Measurements from ENCODE around the gene RERE.

RERE gene

DNA sequence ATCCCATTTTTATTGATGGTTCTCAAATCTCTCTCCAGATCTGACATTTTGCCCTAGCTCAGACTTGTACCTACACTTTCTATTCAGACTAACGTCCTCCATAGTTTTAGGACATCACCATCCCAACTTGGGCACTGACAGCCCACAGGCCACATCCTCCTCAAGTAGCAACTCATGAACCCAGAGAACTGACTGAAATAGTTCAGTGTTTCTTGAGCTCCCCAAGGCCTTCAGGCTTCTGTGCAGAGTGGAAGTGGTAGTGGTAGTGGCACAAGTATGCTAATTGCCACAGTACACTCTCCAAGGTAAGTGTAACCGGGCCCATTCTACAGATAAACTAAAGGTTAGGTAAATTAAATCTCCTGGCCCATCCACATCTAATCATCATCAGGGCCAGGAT is 387.0 kb downstream of the RERE start:
- intact Hi-C loops (cut with micrococcal nuclease): no loop called here
- peaks cover 16% of the 10 kb centered on the region for H3K36me3 Mint-ChIP-seq (ENCODE audit: low read depth)
- no peaks in the 10 kb centered on the region for H3K9me3 Mint-ChIP-seq
- H3K27ac Mint-ChIP-seq: no peak overlapping the region
- H3K4me3 Mint-ChIP-seq: no peak overlapping the region
- H3K27me3 Mint-ChIP-seq: no peaks in the 10 kb centered on the region
- H3K4me1 Mint-ChIP-seq (ENCODE audit: low read depth): peaks cover 66% of the 10 kb centered on the region

DNA sequence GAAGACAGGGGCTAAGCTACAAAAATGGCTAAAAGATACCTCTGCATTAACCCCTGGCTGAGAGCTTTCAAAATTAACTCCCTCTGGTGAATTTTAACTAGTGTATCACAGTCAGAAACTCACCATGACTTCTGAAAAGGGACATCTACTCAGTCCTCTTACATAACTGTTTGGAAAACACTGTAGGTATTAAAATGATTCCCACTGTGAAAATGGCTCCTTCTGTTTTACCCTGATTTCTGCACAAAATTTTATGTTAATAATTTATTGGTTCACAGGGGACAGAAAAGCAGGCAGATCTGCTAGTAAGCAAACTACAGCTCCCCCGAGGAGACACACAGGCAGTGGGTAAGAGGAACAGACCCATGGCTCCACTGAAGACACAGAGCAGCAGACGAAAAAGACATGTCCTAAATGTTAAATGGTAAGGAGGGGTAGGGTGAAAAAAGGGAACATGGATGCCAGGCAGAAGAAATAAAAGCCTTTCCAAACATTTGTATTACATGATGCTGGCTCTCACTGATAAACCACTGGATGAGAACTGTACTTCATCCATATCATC is 387.8 kb downstream of the RERE start:
- H3K27ac Mint-ChIP-seq: peak overlapping the region; percentile 90
- no peak overlapping the region for H3K4me3 Mint-ChIP-seq
- no peaks in the 10 kb centered on the region for H3K9me3 Mint-ChIP-seq
- peaks cover 24% of the 10 kb centered on the region for H3K36me3 Mint-ChIP-seq (ENCODE audit: low read depth)
- no peaks in the 10 kb centered on the region for H3K27me3 Mint-ChIP-seq
- intact Hi-C loops (cut with micrococcal nuclease): loop anchor here (5.0 to 10.0 kb wide), 3 partner anchors 33 to 445 kb away; partner anchors contain the start of gene ENO1
- H3K4me1 Mint-ChIP-seq (ENCODE audit: low read depth): peaks cover 74% of the 10 kb centered on the region

GRCh38 chr1:8428441-8428840 is 389.0 kb downstream of the RERE start:
- H3K27me3 Mint-ChIP-seq: no peaks in the 10 kb centered on the region
- intact Hi-C loops (cut with micrococcal nuclease): loop anchor here (5.0 to 10.0 kb wide), 3 partner anchors 34 to 446 kb away; partner anchors contain the start of gene ENO1
- peak overlapping the region; percentile 90 for H3K27ac Mint-ChIP-seq
- H3K9me3 Mint-ChIP-seq: no peaks in the 10 kb centered on the region
- peaks cover 30% of the 10 kb centered on the region for H3K36me3 Mint-ChIP-seq (ENCODE audit: low read depth)
- no peak overlapping the region for H3K4me3 Mint-ChIP-seq
- H3K4me1 Mint-ChIP-seq (ENCODE audit: low read depth): peaks cover 81% of the 10 kb centered on the region

DNA sequence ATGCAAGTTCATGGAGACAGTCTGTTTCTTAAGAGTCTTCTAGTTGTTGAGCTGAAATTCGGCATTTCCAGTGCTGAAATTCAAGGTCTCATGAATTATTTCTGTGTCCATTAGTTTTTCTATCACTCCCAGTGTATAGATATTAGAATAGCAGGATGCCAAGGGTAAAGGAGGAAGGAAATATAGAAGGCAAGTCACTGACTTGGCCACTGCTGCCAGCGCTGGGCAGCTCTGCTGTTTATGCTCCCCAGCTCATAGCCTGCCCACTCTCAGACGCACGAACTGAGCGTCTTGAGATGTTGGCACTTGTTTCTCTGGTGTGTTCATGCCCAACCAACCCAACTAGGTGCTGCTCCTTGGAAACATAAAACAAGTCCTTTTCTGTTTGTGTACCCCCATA is 389.5 kb downstream of the RERE start:
- no peaks in the 10 kb centered on the region for H3K27me3 Mint-ChIP-seq
- peak overlapping the region; percentile 90 for H3K27ac Mint-ChIP-seq
- no peaks in the 10 kb centered on the region for H3K9me3 Mint-ChIP-seq
- peak overlapping the region; percentile 51 for H3K4me3 Mint-ChIP-seq
- peaks cover 30% of the 10 kb centered on the region for H3K36me3 Mint-ChIP-seq (ENCODE audit: low read depth)
- H3K4me1 Mint-ChIP-seq (ENCODE audit: low read depth): peaks cover 81% of the 10 kb centered on the region
- intact Hi-C loops (cut with micrococcal nuclease): loop anchor here (5.0 to 10.0 kb wide), 3 partner anchors 34 to 447 kb away; partner anchors contain the start of gene ENO1

DNA sequence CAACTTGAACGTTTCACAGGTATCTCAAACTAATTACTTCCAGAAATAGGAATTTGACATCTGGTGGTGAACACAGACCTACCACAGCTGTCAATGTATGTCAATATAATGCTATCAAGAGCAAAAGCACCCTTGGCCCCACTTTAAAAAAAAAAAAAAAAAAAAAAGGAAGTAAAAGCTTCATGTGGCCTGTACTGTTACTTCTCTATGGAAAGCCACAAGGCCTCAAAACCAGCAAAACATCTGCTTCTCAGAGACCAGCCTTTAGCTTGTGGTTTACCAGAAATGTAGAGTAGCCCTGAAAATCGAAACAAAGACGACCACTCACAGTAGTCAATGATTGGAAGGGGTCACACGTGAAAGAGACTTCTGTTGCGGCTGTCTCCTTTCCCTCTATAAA is 389.9 kb downstream of the RERE start:
- H3K4me3 Mint-ChIP-seq: peak overlapping the region; percentile 51
- H3K27me3 Mint-ChIP-seq: no peaks in the 10 kb centered on the region
- H3K36me3 Mint-ChIP-seq (ENCODE audit: low read depth): peaks cover 30% of the 10 kb centered on the region
- intact Hi-C loops (cut with micrococcal nuclease): loop anchor here (5.0 to 10.0 kb wide), 3 partner anchors 35 to 447 kb away; partner anchors contain the start of gene ENO1
- peak overlapping the region; percentile 90 for H3K27ac Mint-ChIP-seq
- peaks cover 81% of the 10 kb centered on the region for H3K4me1 Mint-ChIP-seq (ENCODE audit: low read depth)
- no peaks in the 10 kb centered on the region for H3K9me3 Mint-ChIP-seq

DNA sequence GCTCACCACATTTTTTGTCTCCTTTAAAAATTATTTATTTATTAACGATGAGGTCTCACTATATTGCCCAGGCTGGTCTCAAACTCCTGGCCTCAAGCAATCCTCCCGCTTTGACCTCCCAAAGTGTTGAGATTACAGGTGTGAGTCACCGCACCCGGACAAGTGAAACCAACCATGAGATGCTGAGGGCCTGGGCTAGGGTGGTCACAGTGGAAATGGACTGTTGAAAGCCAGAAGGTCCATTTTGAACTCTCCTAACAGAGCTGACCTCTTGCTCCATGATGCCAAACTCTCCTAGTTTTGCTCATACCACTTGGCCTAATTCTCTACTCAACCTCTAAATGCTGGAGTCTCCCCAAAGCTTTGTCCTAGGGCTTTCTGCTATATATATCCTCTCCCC is 390.4 kb downstream of the RERE start:
- intact Hi-C loops (cut with micrococcal nuclease): loop anchor here (5.0 to 10.0 kb wide), 3 partner anchors 35 to 448 kb away; partner anchors contain the start of gene ENO1
- Mint-ChIP-seq H3K36me3 (ENCODE audit: low read depth) (peaks cover 30% of the 10 kb centered on the region), H3K27me3 (no peaks in the 10 kb centered on the region), H3K4me3 (peak overlapping the region; percentile 32), H3K27ac (peak overlapping the region; percentile 90), H3K9me3 (no peaks in the 10 kb centered on the region), H3K4me1 (ENCODE audit: low read depth) (peaks cover 77% of the 10 kb centered on the region)

DNA sequence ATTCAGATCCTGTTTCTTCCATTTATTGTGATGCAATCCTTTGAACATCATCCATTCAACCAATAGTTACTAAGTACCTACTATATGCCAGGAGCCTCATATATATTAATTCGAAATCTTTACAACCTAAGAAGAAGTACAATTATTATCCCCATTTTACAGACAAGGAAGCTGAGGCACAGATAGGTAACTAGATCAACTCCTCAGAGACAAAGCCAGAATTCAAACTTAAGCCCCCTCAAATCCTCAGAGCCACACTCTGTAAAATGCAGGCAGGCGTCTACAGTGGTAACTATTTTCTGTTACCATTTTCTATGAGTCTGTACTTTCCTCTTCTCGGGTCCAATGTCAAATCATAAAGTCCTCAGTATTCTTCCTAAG is 391.7 kb downstream of the RERE start:
- H3K4me1 Mint-ChIP-seq (ENCODE audit: low read depth): peaks cover 65% of the 10 kb centered on the region
- H3K27me3 Mint-ChIP-seq: no peaks in the 10 kb centered on the region
- no peaks in the 10 kb centered on the region for H3K9me3 Mint-ChIP-seq
- H3K27ac Mint-ChIP-seq: peak overlapping the region; percentile 90
- H3K36me3 Mint-ChIP-seq (ENCODE audit: low read depth): peaks cover 30% of the 10 kb centered on the region
- no peak overlapping the region for H3K4me3 Mint-ChIP-seq
- intact Hi-C loops (cut with micrococcal nuclease): loop anchor here (5.0 to 10.0 kb wide), 3 partner anchors 37 to 449 kb away; partner anchors contain the start of gene ENO1

DNA sequence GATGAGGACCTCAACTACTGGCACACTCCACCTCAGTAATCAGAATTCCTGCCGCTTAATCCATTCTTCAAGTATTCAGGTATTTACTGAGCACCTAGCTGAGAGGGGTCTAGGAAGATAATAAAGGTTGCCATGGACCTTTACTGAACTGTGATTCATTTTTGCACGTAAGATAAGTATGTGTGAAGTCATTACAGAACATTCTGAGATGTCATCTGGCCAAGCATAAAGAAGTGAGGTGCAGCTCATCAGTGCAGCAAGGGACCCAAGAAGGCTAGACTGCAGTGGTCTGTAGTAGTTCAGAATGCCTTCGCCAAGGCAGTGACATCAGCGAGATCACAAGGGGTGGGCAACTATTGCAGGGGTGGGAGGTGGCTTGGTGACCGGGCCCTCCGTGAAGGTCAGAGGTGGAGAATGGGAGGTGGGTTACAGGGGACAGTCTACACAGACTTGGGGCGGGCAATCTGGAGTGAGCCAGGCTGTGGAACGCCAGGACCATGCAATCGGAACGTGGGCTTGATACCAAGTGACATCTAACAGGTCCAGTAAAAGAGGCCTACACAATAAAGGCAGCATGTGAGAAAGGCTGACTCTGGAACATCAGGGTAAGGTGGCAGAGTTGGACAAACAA is 392.2 kb downstream of the RERE start:
- peaks cover 60% of the 10 kb centered on the region for H3K4me1 Mint-ChIP-seq (ENCODE audit: low read depth)
- H3K4me3 Mint-ChIP-seq: peak overlapping the region; percentile 6
- intact Hi-C loops (cut with micrococcal nuclease): loop anchor here (5.0 to 10.0 kb wide), 3 partner anchors 37 to 450 kb away; partner anchors contain the start of gene ENO1
- H3K27ac Mint-ChIP-seq: peak overlapping the region; percentile 90
- peaks cover 25% of the 10 kb centered on the region for H3K36me3 Mint-ChIP-seq (ENCODE audit: low read depth)
- H3K27me3 Mint-ChIP-seq: no peaks in the 10 kb centered on the region
- no peaks in the 10 kb centered on the region for H3K9me3 Mint-ChIP-seq

- peak overlapping the region; percentile 86 for H3K4me3 Mint-ChIP-seq
- intact Hi-C loops (cut with micrococcal nuclease): loop anchor here (5.0 to 10.0 kb wide), 4 partner anchors 38 to 450 kb away; partner anchors contain the start of gene ENO1
- H3K27ac Mint-ChIP-seq: peak overlapping the region; percentile 90
- H3K36me3 Mint-ChIP-seq (ENCODE audit: low read depth): peaks cover 25% of the 10 kb centered on the region
- peaks cover 54% of the 10 kb centered on the region for H3K4me1 Mint-ChIP-seq (ENCODE audit: low read depth)
- no peaks in the 10 kb centered on the region for H3K9me3 Mint-ChIP-seq
- H3K27me3 Mint-ChIP-seq: no peaks in the 10 kb centered on the region
Observed at GRCh38 chr1:8424539-8425116, 392.8 kb downstream of the RERE start.

DNA sequence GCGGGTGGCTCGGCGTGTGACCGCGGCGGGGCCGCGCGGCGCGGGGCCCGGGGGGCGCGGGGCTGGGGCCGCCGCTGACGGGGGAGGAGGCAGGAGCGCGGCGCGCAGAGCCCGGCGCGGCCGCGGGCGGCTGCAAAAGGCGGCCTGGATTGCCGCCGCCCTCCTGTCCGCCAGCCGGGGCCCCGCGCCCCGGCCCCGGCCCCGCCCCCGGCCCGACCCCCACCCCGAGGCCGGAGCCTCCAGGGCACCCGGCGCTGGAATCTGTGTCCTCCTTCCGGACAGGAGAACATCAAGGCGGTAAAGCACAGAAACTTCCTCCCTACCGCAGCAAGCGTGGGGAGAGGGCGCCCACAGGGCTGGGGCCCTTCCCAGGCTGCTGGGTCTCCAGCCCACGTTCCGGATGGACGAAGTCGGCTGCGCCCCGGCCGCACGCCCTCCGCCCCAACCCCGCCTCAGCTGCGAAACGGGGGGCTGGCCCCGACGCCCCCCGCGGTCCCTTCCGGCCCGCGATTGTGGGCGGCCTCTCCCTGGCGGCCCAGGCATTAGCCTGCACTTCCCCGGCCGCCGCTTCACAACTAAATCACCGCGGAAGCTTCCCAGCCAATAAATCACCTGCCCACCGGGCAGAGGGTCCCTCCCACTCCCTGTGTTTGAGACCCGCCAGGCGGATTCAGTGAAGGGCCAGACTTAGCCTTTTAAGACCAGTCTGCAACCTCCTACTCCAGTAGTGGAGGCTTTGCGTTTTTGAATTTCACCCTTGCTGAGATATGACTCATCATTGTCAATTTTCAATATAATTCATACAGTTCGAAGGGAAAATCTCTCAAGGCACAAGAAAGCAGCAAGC is 393.5 kb downstream of the RERE start:
- Mint-ChIP-seq H3K27me3 (no peaks in the 10 kb centered on the region), H3K27ac (peak overlapping the region; percentile 90), H3K4me3 (peak overlapping the region; percentile 86), H3K36me3 (ENCODE audit: low read depth) (peaks cover 25% of the 10 kb centered on the region), H3K9me3 (no peaks in the 10 kb centered on the region), H3K4me1 (ENCODE audit: low read depth) (peaks cover 47% of the 10 kb centered on the region)
- intact Hi-C loops (cut with micrococcal nuclease): loop anchor here (5.0 to 10.0 kb wide), 3 partner anchors 103 to 451 kb away; partner anchors contain the start of gene ENO1

DNA sequence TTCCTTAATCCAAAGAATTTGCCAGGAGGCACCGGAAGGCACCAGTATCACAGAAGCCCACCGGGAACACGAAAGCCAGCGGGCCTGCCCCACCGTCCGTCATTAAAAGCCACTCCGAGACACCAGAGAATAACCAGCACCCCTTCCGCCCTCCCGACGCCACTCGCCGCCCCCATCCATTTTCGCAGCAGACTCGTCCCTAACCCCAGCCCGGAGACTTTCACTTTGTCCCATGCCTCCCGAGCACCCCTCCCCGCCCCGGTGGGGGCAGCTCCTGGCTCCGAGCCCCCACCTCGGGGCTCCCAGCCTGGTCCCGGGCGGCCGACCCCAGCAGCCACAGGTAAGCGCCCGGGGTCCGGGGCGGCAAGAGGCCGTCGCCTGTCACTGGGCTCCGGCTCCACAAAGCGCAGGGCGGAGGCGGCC is 394.2 kb downstream of the RERE start:
- H3K27me3 Mint-ChIP-seq: no peaks in the 10 kb centered on the region
- no peaks in the 10 kb centered on the region for H3K9me3 Mint-ChIP-seq
- intact Hi-C loops (cut with micrococcal nuclease): loop anchor here (5.0 to 10.0 kb wide), 3 partner anchors 104 to 452 kb away; partner anchors contain the start of gene ENO1
- peaks cover 48% of the 10 kb centered on the region for H3K4me1 Mint-ChIP-seq (ENCODE audit: low read depth)
- H3K27ac Mint-ChIP-seq: no peak overlapping the region
- peaks cover 25% of the 10 kb centered on the region for H3K36me3 Mint-ChIP-seq (ENCODE audit: low read depth)
- no peak overlapping the region for H3K4me3 Mint-ChIP-seq

DNA sequence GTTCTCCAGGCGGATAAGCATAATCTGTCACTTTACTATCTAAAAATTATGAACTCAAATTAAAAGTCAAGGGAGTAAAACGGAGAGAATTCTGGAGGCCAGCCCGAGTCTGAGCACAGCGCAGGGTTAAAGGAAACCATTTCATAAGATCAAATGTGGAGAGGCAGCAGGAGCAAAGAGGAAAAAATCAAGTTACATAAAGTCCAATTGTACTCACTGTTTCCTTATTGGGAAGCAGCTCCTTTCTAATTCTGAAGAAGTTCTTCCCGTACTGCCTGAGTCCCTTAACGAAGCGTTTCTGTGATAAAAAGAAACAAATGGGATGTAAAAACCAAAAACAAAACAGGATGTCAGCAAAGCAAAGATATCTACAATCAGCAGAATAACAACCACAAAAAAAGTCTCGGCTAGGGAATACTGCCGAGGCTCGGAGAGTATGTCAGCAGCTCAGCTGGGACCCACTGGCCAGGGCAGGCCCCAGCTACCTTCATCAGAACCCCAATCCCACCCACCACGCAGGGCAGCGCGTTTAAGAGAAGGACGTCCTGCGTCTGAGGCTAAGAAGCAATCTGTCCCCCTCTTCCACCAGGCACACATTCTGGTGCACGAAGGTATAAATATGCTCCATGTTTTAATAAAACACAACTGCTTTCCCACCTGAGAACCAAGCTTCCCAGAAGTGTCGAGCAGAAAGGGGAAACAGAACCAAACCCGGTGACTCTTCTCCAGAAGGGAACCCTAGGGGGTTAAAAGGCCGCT is 394.8 kb downstream of the RERE start:
- intact Hi-C loops (cut with micrococcal nuclease): loop anchor here (5.0 to 10.0 kb wide), 3 partner anchors 105 to 452 kb away; partner anchors contain the start of gene ENO1
- Mint-ChIP-seq H3K27me3 (no peaks in the 10 kb centered on the region), H3K4me1 (ENCODE audit: low read depth) (peaks cover 48% of the 10 kb centered on the region), H3K36me3 (ENCODE audit: low read depth) (peaks cover 25% of the 10 kb centered on the region), H3K9me3 (no peaks in the 10 kb centered on the region), H3K4me3 (no peak overlapping the region), H3K27ac (no peak overlapping the region)

- H3K9me3 Mint-ChIP-seq: no peaks in the 10 kb centered on the region
- intact Hi-C loops (cut with micrococcal nuclease): loop anchor here (5.0 to 10.0 kb wide), 3 partner anchors 106 to 453 kb away; partner anchors contain the start of gene ENO1
- H3K4me1 Mint-ChIP-seq (ENCODE audit: low read depth): peaks cover 44% of the 10 kb centered on the region
Observed at GRCh38 chr1:8421721-8422120, 395.7 kb downstream of the RERE start.

More at GRCh38 chr1:8421721-8422120, 395.7 kb downstream of the RERE start:
- no peaks in the 10 kb centered on the region for H3K27me3 Mint-ChIP-seq
- no peak overlapping the region for H3K27ac Mint-ChIP-seq
- no peak overlapping the region for H3K4me3 Mint-ChIP-seq
- H3K36me3 Mint-ChIP-seq (ENCODE audit: low read depth): peaks cover 28% of the 10 kb centered on the region
